Activated T-cell treated with anti-CD3 and anti-CD28 coated beads for 48 hours (primary cell): Measurements from ENCODE around the gene BZW2.

ENCODE experiments used
- DNase-seq: peaks from one replicate; pipeline ENCODE4 v3.0.0-alpha.2; 2020; ENCODE audit warnings: low read depth

The BZW2 gene

DNA sequence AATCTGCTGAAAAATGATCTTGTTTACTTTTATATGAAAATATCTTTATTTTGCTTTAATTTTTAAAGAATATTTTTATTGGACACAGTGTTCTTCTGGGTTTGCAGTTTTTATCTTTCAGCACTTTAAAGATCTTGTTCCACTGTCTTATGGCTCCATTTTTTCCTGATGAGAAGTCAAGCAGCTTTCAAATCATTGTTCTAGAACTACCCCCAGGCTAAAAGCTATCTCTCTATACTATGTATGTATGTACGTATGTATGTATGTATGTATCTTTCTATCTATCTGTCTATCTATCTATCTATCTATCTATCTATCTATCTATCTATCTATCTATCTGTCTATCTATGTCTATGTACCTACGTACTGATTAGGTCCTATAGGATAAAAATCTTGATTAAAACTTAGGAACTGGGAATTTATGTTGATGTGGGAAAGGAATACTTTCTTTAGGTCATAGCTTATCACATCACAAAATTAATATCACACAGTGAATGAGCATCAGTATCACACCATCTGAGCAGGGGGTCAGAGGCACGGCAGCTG, 72.2 kb downstream of the BZW2 start:
- no peak for DNase-seq

- no peak for DNase-seq
Measured at GRCh38 chr7:16719699-16720098, 73.7 kb downstream of the BZW2 start.

DNA sequence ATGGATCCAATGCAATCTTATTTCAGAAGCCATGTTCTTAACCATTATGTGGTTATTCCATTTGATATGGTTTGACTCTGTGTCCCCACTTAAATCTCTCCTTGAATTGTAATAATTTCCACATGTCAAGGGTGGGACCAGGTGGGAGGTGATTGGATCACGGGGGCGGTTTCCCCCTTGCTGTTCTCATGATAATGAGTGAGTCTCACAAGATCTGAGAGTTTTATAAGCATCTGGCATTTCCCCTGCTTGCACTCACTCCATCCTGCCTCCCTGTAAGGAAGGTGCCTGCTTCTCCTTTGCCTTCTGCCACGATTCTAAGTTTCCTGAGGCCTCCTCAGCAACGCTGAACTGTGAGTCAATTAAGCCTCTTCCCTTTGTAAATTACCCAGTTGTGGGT, 75.6 kb downstream of the BZW2 start:
- DNase-seq, result no peak

- DNase-seq, result no peak
Measured at GRCh38 chr7:16724344-16724743, 78.4 kb downstream of the BZW2 start.

GRCh38 chr7:16726189-16726588, 80.2 kb downstream of the BZW2 start:
- DNase-seq, result no peak

DNA sequence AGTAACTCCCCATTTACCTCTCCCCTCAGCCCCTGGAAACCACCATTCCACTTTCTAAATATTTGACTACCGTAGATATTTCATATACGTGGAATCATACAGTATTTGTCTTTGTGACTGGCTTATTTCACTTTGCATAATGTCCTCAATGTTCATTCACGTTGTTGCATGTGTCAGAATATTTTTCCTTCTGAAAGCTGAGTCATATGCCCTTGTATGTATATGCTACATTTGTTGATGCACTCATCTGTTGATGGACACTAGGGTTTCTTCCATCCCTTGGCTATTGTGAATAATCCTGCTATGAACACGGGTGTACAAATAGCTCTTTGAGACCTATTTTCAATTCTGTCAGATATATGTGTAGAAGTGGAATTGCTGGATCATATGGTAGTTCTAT, 81.8 kb downstream of the BZW2 start:
- DNase-seq, result no peak

- DNase-seq, result no peak
Measured at GRCh38 chr7:16728811-16729210, 82.8 kb downstream of the BZW2 start.

- no peak for DNase-seq
Measured at GRCh38 chr7:16729541-16729940, 83.6 kb downstream of the BZW2 start.

DNA sequence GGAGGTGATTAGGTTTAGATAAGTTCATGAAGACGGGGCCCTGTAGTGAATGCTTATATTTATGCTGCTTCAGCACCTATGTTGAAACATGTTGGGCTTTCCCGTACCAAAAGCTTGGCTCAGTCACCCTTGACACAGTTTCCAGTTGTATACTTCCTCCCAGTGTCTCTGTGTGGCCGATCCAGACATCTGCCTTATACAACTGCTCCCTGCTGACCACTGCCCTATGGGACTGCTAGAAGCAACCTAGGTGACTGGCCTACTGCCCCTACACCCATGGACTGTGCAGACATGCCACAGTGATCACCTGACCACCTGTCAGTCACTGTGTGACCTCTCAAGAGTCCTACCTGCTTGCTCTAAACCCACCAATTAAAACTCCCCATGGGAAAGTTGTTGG, 85.0 kb downstream of the BZW2 start:
- no peak for DNase-seq

DNA sequence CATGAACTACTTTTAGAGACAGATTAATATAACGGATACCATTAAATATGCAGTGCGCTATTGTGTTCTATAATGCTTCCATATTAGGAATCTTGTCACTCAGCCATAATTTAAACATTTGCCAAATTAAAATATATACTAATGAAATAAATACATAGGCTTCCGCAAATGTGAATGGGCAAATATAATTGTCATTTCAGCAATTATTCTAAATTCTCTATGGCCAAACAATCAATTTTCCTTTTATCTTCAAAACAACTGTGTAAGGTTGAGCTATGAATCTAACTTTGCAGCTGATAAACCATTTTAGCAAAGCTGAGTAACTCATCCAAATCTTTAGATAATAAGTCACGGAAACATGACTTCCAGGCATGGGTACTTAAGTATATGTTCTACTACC, 86.8 kb downstream of the BZW2 start:
- DNase-seq, result no peak

DNA sequence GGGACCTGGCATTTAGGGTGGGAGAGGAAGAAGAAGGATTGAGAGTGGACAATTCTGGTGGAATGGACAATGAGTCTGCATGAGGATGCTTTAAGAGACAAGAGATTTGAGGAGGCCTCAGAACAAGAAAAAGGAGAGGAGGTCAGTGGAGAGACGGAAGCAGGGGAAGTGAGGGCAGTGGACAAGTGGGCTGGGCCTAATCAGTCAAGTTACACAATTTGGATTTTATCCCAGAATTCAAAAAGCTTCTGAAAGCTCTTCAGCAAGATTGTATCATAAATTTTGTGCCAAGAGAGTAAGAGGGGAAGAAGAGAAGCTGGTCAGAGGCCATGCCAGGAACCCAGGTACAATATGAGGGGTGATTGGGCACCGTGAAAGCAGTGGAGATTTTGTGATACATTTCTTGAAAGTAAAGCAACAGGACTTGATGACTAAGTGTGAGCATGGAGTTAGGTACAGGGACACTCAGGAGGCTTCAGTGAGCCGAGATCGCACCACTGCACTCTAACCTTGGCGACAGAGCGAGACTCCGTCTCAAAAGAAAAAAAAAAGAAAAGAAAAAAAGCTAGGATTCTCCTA, 88.3 kb downstream of the BZW2 start:
- no peak for DNase-seq

DNA sequence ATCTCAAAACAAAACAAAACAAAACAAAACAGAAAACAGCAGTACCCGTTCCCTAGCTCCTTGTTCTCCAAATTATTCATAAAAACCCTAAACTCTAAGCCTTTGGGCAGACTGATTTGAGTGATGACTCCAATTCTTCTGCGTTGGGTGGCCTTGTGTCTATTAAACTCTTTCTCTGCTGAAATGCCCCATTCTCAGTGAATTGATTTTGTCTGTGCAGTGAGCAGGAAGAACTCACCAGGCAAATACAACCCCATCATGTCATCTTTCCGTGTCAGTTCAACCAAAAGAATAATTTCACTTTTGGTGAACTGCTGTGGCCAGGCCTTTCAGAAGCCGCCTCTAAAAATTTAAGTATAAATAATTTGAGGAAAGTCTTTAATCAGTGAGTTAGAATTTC, 89.0 kb downstream of the BZW2 start:
- no peak for DNase-seq

- no peak for DNase-seq
Measured at GRCh38 chr7:16738011-16738688, 92.2 kb downstream of the BZW2 start.

DNA sequence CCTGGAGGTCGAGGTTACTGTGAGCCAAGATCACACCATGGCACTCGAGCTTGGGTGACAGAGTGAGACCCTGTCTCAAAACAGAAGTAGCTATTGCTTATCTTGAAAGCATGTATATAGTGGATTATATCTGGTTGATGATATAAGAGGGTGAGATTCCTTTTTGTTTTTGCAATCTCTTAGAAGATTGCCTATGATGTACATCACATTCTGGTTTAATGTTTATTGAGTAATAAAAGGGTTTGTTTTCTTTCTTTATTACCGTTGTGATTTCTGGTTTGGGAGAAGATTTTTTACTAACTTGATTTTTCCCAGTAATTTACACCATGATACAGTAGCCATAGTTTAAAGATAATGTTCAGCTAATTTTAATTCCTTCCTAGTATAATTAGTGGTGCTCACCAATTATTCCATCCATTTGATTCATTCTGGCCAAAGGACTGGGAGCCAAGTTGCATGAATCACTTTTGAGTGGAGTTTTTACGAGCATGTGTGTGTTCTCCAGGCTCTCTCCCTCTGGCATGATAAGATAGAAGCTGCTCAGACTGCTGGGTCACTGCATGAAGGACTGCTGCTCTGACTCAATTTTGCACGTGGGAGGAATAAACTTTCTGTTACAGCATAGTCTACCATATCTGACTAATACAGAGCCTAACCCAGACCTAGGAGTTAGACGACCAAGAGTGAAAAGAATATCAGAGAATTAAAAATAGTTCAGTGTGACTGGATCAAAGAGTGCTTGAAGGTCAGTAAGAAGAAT, 94.1 kb downstream of the BZW2 start:
- no peak for DNase-seq

- DNase-seq, result no peak
Measured at GRCh38 chr7:16740623-16740953, 94.6 kb downstream of the BZW2 start.

GRCh38 chr7:16740996-16741395, 95.0 kb downstream of the BZW2 start:
- DNase-seq, result no peak

DNA sequence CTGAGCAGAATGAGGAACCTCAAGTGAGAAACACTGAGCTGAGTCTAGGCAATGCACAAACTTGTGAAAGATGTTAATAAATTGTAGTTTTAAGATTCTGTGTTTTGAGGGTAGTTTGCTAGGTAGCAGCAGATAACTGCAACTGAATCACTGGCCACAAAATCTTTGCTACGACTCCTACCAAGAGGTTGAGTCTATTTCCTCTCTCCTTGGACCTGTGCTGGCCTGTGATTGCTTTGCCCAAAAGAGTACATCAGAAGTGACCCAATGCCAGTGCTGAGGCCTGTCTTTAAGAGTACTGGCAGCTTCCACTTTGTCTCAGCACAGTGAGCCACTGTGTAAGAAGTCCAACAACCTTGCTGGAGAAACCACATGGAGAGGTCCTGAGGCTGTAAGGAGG, 95.7 kb downstream of the BZW2 start:
- no peak for DNase-seq

DNA sequence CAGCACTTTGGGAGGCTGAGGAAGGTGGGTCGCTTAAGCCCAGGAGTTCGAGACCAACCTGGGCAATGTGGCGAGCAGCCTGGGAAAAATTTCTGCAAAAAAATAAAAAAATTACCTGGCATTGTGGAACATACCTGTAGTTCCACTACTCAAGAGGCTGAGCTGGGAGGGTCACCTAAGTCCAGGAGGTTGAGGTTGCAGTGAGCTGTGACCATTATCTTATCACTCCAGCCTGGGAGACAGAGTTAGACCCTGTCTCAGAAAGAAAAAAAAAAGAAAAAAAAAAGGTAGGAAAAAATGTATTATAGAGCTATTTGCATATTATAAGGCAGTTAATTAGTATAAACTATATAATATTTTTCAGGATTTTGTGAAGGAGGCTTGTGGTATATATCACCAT, 96.6 kb downstream of the BZW2 start:
- DNase-seq, result no peak

DNA sequence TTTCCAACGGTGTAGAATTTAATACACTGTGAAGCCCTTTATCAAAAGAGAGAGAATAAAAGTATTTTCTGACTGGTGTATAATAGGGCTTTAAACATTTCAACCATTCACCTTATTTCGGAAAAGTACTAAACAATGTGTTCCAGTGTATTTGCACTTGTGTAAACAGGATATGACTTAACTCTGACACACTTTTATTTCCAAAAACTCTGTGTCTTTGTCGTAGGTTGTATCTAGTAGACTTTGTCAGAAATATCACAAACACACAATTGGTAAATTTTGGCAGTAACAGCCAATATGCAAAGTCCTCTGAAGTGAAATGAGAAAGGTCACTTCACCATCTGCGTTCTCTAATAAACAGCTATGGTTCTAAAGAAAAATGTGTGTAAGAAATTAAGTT, 97.3 kb downstream of the BZW2 start:
- no peak for DNase-seq

GRCh38 chr7:16744518-16745250, 98.7 kb downstream of the BZW2 start:
- DNase-seq, result no peak

DNA sequence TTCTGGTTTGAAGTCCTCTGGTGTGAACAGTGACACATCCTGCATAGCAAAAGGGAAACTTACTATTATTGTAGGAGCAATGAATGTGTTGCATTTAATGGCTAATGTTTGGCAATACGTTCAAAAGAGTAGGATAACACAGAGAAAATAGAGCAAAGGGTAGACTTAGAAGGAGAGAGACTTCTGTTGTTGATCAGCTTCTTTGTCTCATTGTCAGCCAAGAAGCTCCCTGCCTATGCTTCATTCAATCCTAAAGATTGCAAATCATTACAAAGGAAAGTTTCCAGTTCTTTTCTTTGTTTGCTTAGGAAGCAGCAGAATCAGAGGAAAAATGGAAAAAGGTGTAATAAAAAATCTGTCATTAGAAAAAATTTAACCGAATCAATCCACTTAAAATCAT, 99.7 kb downstream of the BZW2 start:
- no peak for DNase-seq

DNA sequence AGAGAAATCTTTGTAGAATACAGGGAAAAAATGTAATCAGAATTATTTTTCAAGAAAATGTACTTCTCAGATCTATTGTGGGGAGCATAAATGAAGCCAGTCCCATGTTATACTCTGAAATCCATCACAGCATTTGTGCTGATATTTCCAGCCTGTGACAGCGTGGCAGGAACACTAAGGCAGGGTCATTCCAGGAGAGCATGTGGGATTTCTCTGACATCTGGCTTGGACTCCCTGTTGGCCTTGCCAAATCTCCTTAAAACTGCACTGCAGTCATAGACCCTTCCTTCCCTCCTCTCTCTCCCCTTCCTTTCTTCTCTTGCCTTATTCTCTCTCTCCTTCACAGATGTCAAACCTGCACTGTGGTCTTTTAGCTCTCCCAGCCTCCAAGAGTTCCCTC, 101.1 kb downstream of the BZW2 start:
- DNase-seq, result no peak
